ENCODE results near the gene NPPB.

DNA sequence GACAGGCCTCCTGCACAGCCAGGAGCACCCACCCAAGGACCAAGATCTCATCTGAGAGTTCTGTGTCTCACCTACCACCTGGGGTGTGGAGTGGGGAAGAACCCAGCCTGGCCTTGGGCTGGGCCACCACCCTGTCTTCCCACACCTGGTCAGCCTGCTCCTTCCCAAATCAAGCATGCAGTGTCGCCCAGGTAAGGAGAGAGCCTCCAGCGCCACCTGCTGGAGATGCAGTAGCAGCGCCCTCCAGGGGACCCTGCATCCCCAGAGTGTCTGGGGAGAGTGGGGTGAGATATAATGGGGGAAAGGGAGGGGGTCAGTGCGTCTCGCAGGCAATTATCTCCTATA, 35.1 kb upstream of the NPPB start:
- TF ChIP-seq, protein P1, sequence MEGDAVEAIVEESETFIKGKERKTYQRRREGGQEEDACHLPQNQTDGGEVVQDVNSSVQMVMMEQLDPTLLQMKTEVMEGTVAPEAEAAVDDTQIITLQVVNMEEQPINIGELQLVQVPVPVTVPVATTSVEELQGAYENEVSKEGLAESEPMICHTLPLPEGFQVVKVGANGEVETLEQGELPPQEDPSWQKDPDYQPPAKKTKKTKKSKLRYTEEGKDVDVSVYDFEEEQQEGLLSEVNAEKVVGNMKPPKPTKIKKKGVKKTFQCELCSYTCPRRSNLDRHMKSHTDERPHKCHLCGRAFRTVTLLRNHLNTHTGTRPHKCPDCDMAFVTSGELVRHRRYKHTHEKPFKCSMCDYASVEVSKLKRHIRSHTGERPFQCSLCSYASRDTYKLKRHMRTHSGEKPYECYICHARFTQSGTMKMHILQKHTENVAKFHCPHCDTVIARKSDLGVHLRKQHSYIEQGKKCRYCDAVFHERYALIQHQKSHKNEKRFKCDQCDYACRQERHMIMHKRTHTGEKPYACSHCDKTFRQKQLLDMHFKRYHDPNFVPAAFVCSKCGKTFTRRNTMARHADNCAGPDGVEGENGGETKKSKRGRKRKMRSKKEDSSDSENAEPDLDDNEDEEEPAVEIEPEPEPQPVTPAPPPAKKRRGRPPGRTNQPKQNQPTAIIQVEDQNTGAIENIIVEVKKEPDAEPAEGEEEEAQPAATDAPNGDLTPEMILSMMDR (conservative IDR thresholded peaks at IDR 0.05), result peak; percentile 93
- no peak for TF ChIP-seq ZFX (IDR thresholded peaks at IDR 0.05)
